ENCODE results near the gene AFAP1L2.

Gene AFAP1L2

DNA sequence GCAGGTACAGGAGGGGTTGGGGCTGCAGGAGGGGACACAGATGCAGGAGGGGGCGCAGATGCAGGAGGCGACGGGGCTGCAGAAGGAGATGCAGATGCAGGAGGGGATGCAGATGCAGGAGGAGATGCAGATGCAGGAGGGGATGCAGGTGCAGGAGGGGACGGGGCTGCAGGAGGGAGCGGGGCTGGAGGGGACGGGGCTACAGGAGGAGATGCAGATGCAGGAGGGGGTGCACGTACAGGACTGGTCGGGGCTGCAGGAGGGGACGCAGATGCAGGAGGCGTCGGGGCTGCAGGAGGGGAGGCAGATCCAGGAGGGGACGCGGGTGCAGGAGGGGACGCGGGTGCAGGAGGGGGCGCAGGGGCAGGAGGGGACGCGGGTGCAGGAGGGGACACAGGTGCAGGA lies 98.8 kb downstream of the AFAP1L2 start:
- TF ChIP-seq NFIC (IDR thresholded peaks at IDR 0.05) (no peak), RAD21 (IDR thresholded peaks at IDR 0.05; ENCODE audit: low read depth) (no peak), EGR1 (IDR thresholded peaks at IDR 0.05) (no peak), FOXM1 (IDR thresholded peaks at IDR 0.05; ENCODE audit: borderline replicate concordance, low read depth) (no peak), USF1 (IDR thresholded peaks at IDR 0.05) (no peak)

GRCh38 chr10:114304571-114305421 lies 99.5 kb downstream of the AFAP1L2 start:
- TF ChIP-seq EP300 (IDR thresholded peaks at IDR 0.05; ENCODE audit: borderline replicate concordance): no peak
- TF ChIP-seq CEBPB (IDR thresholded peaks at IDR 0.05): no peak
- peak; percentile 76; the same call in 1 of the 2 replicates for TF ChIP-seq ZBTB7A (IDR thresholded peaks at IDR 0.05; ENCODE audit: low read depth)
- TF ChIP-seq TEAD4 (IDR thresholded peaks at IDR 0.05): no peak

DNA sequence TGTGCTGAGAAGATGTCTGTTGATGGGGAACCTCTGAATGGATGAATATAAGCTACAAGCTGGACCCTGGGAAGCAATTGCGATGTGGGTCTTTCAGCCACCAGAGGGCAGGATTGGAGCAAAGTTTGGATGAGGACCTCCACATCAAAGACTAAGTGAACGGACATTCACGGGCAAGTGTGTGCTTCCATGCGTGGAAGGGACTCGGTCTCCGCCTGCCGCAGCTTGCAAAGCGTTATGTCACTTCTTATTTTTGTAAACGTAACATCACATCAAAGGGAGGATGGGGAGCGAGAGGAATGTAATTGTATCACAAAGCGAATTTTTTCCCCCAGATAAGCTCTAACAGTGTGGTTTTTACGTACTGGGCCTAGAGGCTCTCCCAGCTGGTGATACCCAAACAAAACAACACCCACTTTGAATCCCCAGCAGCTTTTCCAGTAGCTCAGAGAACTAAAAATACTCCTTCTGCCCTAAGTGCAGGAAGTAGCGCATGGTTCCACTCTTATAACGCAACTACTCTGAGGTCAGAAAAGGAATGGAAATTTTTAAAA lies 100.2 kb downstream of the AFAP1L2 start:
- no peak; the same call in 1 of the 2 replicates for TF ChIP-seq EP300 (IDR thresholded peaks at IDR 0.05; ENCODE audit: borderline replicate concordance)
- TF ChIP-seq RAD21 (IDR thresholded peaks at IDR 0.05; ENCODE audit: low read depth): peak; percentile 93
- TF ChIP-seq, protein P1, sequence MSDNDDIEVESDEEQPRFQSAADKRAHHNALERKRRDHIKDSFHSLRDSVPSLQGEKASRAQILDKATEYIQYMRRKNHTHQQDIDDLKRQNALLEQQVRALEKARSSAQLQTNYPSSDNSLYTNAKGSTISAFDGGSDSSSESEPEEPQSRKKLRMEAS (IDR thresholded peaks at IDR 0.05): 0 out of 2 replicates have a peak, but pooled peaks have one; percentile 23

DNA sequence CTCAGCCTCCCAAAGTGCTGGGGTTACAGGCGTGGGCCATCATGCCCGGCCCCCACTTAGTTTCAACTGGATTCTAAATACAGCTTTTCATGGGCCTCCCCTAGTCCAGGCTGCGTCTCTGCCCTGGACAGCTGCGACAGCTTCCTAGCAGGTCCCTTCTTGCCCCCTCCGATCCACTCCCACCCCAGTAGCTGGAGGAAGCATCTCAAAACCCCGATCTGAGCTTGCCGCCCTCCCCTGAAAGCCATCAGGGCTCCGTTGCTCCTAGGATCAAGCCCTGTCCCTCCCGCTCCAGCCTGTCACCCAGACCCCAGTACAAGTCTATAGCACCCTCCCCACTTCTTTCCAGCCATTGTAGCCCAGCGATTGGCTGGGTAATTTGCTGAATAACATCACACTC lies 100.7 kb downstream of the AFAP1L2 start:
- TF ChIP-seq TCF12 (IDR thresholded peaks at IDR 0.05; ENCODE audit: low read depth) (no peak), FOXM1 (IDR thresholded peaks at IDR 0.05; ENCODE audit: borderline replicate concordance, low read depth) (no peak), TEAD4 (IDR thresholded peaks at IDR 0.05) (no peak), EP300 (IDR thresholded peaks at IDR 0.05; ENCODE audit: borderline replicate concordance) (no peak), EGR1 (IDR thresholded peaks at IDR 0.05) (no peak), NFIC (IDR thresholded peaks at IDR 0.05) (no peak), ZBTB7A (IDR thresholded peaks at IDR 0.05; ENCODE audit: low read depth) (no peak)
- TF ChIP-seq, protein P2, sequence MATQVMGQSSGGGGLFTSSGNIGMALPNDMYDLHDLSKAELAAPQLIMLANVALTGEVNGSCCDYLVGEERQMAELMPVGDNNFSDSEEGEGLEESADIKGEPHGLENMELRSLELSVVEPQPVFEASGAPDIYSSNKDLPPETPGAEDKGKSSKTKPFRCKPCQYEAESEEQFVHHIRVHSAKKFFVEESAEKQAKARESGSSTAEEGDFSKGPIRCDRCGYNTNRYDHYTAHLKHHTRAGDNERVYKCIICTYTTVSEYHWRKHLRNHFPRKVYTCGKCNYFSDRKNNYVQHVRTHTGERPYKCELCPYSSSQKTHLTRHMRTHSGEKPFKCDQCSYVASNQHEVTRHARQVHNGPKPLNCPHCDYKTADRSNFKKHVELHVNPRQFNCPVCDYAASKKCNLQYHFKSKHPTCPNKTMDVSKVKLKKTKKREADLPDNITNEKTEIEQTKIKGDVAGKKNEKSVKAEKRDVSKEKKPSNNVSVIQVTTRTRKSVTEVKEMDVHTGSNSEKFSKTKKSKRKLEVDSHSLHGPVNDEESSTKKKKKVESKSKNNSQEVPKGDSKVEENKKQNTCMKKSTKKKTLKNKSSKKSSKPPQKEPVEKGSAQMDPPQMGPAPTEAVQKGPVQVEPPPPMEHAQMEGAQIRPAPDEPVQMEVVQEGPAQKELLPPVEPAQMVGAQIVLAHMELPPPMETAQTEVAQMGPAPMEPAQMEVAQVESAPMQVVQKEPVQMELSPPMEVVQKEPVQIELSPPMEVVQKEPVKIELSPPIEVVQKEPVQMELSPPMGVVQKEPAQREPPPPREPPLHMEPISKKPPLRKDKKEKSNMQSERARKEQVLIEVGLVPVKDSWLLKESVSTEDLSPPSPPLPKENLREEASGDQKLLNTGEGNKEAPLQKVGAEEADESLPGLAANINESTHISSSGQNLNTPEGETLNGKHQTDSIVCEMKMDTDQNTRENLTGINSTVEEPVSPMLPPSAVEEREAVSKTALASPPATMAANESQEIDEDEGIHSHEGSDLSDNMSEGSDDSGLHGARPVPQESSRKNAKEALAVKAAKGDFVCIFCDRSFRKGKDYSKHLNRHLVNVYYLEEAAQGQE (IDR thresholded peaks at IDR 0.05; ENCODE audit: low read depth): no peak

- no peak for TF ChIP-seq CREB1 (IDR thresholded peaks at IDR 0.05; ENCODE audit: low read depth)
- TF ChIP-seq, protein P1 (IDR thresholded peaks at IDR 0.05): no peak
- TF ChIP-seq TEAD4 (IDR thresholded peaks at IDR 0.05): no peak
These were observed 102.2 kb downstream of the AFAP1L2 start for GRCh38 chr10:114301951-114302710.

GRCh38 chr10:114301177-114301576 lies 103.1 kb downstream of the AFAP1L2 start:
- TF ChIP-seq CEBPB (IDR thresholded peaks at IDR 0.05) (no peak), ZBTB7A (IDR thresholded peaks at IDR 0.05; ENCODE audit: low read depth) (no peak), YY1 (IDR thresholded peaks at IDR 0.05; ENCODE audit: low read depth) (no peak), USF1 (IDR thresholded peaks at IDR 0.05) (no peak)

GRCh38 chr10:114300036-114300645 lies 104.2 kb downstream of the AFAP1L2 start:
- TF ChIP-seq TCF12 (IDR thresholded peaks at IDR 0.05; ENCODE audit: low read depth) (no peak), ZBTB7A (IDR thresholded peaks at IDR 0.05; ENCODE audit: low read depth) (no peak)

DNA sequence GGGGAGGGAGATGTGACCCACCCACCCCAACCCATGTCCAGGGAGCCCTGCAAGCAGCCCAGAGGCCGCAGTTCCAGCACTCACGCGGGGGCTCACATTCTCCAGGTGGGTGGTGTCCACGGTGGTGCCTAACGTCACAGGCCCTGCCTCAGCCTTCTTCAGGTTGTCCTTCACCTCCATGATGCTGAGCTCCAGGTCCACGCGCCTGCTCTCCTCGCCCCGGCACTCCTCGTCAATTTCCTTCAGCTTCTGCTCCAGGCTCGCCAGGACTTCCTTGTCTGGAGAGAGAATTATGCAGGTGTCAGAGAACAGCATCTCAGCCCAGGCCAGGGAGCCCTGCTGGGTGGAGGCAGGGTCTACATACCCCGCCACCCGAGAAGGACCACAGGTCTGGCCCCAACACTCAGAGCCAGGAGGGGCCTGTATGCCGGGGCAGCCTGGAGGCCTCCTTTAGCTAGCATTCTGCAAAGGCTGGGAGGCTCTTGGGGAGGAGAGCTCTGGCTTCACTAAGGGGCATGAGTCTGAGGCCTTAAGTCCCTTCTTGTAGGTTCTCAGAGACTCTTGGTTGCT lies 107.1 kb downstream of the AFAP1L2 start:
- TF ChIP-seq ZBTB7A (IDR thresholded peaks at IDR 0.05; ENCODE audit: low read depth) (no peak), TEAD4 (IDR thresholded peaks at IDR 0.05) (no peak), TCF12 (IDR thresholded peaks at IDR 0.05; ENCODE audit: low read depth) (no peak), RAD21 (IDR thresholded peaks at IDR 0.05; ENCODE audit: low read depth) (no peak), TAF1 (IDR thresholded peaks at IDR 0.05; ENCODE audit: low read depth) (no peak), YY1 (IDR thresholded peaks at IDR 0.05; ENCODE audit: low read depth) (no peak), FOXM1 (IDR thresholded peaks at IDR 0.05; ENCODE audit: borderline replicate concordance, low read depth) (no peak), EP300 (IDR thresholded peaks at IDR 0.05; ENCODE audit: borderline replicate concordance) (no peak), NFIC (IDR thresholded peaks at IDR 0.05) (no peak), USF1 (IDR thresholded peaks at IDR 0.05) (no peak), EGR1 (IDR thresholded peaks at IDR 0.05) (no peak), CEBPB (IDR thresholded peaks at IDR 0.05) (no peak), CREB1 (IDR thresholded peaks at IDR 0.05; ENCODE audit: low read depth) (no peak)
- TF ChIP-seq, protein P2 (IDR thresholded peaks at IDR 0.05; ENCODE audit: low read depth): no peak
- TF ChIP-seq, protein P1 (IDR thresholded peaks at IDR 0.05): no peak
